Forelimb muscle (tissue), 1 donor: ENCODE measurements around the gene TXNDC15. TPM values are rescaled to one million over a fixed set of nuclear protein-coding genes. Genes with fewer than 3 reads are reported as not detected.
"Not testable (repeated sequence)": the region's sequence is repeated elsewhere in the genome, so short reads cannot be mapped to it uniquely, and the experiment has no call there.

Experiments
- DNase-seq: peaks from one replicate; pipeline ENCODE4 v3.0.0-alpha.2; 2013; ENCODE audit warnings: low read depth
- polyA plus RNA-seq: library from polyadenylated mRNA; unstranded; fragments of 120-200 nt; gene quantifications from one replicate; pipeline ENCODE4 v1.2.1, GENCODE V29; 2013; ENCODE audit not compliant: insufficient read length

The TXNDC15 gene
- polyA plus RNA-seq, 1 donor = 68.1 TPM

- no peak for DNase-seq
Observed at GRCh38 chr5:134878403-134878802, 4.2 kb downstream of the TXNDC15 start.

- no peak for DNase-seq
Observed at GRCh38 chr5:134879456-134879855, 5.3 kb downstream of the TXNDC15 start.

DNA sequence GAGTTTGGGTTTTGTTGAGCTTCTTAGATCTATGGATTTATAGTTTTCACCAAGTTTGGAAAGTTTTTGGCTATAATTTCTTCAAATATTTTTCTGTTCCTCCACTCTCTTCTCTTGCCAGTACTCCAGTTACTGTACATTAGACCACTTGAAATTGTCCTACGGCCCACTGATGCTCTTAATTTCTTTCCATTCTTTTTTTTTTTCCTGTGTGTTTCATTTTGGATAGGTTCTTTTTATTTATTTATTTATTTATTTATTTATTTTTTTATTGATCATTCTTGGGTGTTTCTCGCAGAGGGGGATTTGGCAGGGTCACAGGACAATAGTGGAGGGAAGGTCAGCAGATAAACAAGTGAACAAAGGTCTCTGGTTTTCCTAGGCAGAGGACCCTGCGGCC, 6.8 kb downstream of the TXNDC15 start:
- not testable (repeated sequence) for DNase-seq

GRCh38 chr5:134881711-134882110, 7.5 kb downstream of the TXNDC15 start:
- DNase-seq = not testable (repeated sequence)

- DNase-seq = no peak
Observed at GRCh38 chr5:134887593-134888159, 13.5 kb downstream of the TXNDC15 start.

DNA sequence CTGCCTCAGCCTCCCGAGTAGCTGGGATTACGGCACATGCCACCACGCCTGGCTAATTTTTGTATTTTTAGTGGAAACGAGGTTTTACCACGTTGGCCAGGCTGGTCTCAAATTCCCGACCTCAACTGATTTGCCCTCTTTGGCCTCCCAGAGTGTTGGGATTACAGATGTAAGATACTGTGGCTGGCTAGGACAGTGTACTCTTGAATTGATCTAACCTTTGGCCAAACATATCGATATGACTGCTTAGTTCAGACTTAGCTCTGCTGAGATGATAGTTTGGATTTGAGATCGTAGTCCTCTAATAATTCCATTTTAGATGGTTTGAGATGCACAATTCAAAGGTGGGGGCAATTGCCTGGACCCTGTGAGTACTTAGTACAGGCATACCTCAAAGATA, 15.2 kb downstream of the TXNDC15 start:
- DNase-seq = no peak

DNA sequence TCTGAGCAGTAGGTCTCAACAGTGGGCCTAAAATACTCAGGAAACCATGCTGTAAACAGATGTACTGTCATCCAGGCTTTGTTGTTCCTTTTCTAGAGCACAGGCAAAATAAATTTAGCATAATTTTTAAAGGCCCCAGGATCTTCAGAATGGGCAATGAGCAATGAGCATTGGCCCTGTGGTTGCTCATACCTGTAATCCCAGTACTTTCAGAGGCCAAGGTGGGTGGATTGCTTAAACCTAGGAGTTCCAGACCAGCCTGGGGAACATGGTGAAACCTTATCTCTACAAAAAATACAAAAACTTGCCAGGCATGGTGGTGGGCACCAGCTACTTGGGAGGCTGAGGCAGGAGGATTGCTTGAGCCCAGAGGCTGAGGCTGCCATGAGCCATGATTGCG, 17.3 kb downstream of the TXNDC15 start:
- no peak for DNase-seq

DNA sequence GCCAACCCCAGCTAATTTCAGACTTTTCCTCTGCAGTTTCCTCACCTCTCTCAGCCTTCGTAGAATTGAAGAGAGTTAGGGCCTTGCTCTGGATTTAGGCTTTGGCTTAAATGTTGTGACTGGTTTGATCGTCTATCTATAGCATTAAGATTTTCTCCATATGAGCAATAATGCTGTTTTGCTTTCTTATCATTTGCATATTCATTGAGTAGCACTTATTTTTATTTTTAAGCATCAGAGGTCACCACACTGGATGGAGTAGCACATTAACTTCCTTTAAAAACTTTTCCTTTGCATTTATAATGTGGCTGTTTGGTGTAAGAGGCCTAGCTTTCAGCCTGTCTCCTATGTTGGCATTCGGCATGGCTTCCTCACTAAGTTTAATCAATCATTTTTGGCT, 18.1 kb downstream of the TXNDC15 start:
- DNase-seq = no peak

DNA sequence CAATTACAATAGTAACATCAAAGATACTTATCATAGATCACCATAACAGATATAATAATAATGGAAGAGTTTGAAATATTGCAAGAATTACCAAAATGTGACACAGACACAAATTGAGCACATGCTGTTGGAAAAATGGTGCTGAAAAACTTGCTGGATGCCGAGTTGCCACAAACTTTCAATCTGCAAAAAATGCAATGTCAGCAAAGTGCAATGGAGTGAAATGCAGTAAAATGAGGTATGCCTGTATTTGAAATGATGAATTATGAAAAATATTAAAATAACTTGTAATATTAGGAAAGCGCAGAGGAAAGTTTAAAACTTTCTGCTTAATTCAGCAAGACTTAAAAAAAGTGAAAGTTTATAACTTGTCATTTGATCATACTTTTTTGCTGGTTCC, 18.8 kb downstream of the TXNDC15 start:
- DNase-seq = no peak

DNA sequence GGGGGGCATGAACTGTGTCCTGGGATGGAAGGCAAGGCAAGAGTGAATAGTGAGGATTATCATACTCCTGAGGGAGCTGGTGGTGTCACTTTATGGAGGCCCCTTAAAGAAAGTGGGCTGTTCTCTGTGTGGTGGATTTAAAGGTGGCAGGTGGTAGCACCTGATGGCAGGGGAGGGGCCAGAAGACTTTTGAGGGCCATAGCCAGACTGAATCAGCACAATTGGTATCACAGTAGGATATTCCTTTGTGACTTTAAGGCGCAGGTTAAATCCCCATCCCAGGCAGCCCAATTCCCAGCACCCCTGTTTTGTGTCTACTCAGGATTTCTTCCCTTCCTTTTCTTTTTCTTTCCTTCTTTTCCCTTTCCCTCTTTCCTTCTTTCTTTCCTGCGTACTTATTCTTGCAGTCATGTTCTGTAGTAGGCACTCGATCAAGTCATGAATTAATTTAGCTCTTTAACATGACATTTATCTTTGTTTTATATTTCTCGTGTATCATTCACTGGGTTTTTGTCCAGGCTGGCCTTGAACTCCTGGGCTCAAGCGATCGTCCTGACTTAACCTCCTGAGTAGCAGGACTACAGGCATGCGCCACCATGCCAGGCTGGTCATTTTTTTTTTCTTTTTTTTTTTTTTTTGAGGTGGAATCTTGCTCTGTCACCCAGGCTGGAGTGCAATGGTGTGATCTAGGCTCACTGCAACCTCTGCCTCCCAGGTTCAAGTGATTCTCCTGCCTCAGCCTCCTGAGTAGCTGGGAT, 19.8 kb downstream of the TXNDC15 start:
- no peak for DNase-seq

DNA sequence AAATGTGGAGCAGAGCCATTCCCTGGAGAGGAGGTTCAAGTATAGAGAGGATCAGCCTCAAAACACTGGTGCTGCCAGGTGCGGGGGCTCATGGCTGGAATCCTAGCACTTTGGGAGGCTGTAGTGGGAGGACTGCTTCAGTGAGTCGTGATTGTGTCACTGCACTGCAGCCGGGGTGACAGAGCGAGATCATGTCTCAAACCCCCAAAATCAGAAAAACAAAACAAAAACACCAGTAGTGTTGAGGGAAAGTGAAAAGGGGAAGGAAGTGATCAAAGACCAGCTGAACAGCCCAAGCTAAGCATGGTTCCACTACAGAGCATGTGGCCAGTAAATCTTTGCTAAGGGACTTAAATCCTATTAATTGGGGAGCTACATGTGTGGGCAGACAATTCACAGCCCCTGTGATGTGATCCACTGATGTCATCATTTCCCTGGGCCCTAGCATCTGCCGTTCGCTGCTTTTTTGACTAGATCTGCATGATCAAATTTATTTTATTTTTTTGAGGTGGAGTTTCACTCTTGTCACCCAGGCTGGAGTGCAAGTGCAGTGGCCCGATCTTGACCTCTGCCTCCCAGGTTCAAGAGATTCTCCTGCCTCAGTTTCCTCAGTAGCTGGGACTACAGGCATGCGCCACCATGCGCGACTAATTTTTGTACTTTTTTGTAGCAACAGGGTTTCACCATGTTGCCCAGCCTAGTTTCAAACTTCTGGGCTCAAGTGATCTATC, 28.1 kb downstream of the TXNDC15 start:
- DNase-seq = no peak

GRCh38 chr5:134904610-134905245, 30.6 kb downstream of the TXNDC15 start, which contains the start of gene PCBD2:
Gene PCBD2 (plus strand): TSS chr5:134905131. CDS start chr5:134905140, 9 bp downstream.
- peak; percentile 75 for DNase-seq

- DNase-seq = peak; percentile 72
Observed at GRCh38 chr5:134905246-134905996, 31.2 kb downstream of the TXNDC15 start.

- no peak for DNase-seq
Observed at GRCh38 chr5:134906811-134907210, 32.6 kb downstream of the TXNDC15 start.

- DNase-seq = not testable (repeated sequence)
Observed at GRCh38 chr5:134910752-134911151, 36.6 kb downstream of the TXNDC15 start.

- no peak for DNase-seq
Observed at GRCh38 chr5:134911285-134912206, 37.4 kb downstream of the TXNDC15 start.

- no peak for DNase-seq
Observed at GRCh38 chr5:134913254-134913653, 39.1 kb downstream of the TXNDC15 start.

- no peak for DNase-seq
Observed at GRCh38 chr5:134913795-134914194, 39.6 kb downstream of the TXNDC15 start.

- DNase-seq = no peak
Observed at GRCh38 chr5:134917070-134917815, 43.1 kb downstream of the TXNDC15 start.

GRCh38 chr5:134918861-134919260, 44.7 kb downstream of the TXNDC15 start:
- no peak for DNase-seq
